ENCODE measurements around the gene SH3TC1. TPM values are rescaled to one million over a fixed set of nuclear protein-coding genes. Genes with fewer than 3 reads are reported as not detected.

SH3TC1 gene
- polyA plus RNA-seq, 2 of the 4 experiments (the other 2 are of a cell fraction) = 2.8 to 7.4 TPM

DNA sequence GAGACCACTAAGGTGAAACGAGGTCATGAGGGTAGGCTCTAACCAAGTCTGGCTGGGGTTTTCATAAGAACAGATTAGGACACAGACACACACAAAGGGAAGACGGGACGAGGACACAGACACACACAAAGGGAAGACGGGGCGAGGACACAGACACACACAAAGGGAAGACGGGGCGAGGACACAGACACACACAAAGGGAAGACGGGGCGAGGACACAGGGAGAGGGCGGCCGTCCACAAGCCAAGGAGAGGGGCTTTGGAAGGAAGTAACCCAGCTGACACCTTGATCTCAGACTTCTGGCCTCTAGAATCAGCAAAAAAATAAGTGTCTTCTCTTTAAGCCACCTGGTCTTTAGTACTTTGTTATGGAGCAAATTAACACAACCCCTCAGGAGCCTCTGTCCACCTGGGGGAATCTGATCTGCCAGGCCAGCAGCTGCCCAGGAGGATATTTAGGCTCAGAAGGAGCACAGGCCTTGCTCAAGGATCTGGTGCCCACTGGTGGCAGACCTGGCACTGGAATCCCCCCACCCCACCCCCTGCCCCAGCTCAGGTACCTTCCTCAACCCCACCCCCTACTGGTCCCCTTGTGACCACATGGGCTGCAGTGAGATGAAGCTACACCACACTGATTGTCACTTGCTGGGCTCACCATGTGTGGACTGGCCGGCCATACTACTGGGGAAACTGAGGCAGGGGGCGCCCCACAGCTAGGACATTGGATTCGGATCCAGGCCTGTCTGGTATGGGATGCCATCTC lies 43.2 kb upstream of the SH3TC1 start:
- no peak for FAIRE-seq
- Histone ChIP-seq H3K4me2 (no peak overlapping the region), H3K27ac (no peak overlapping the region), H3K4me1 (peaks cover 3% of the 10 kb centered on the region; the same call in 1 of the 3 replicates), H3K9me3 (no peaks in the 10 kb centered on the region), H3K4me3 (no peak overlapping the region)
- POLR2A ChIA-PET = no interaction called here
- TF ChIP-seq, protein P1, sequence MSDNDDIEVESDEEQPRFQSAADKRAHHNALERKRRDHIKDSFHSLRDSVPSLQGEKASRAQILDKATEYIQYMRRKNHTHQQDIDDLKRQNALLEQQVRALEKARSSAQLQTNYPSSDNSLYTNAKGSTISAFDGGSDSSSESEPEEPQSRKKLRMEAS (IDR thresholded peaks at IDR 0.05) = no peak
- no peak for TF ChIP-seq ESRRA (IDR thresholded peaks at IDR 0.05; ENCODE audit: borderline replicate concordance, low read length)
- no peak for TF ChIP-seq NR3C1 (IDR thresholded peaks at IDR 0.05)
- TF ChIP-seq, protein P2, sequence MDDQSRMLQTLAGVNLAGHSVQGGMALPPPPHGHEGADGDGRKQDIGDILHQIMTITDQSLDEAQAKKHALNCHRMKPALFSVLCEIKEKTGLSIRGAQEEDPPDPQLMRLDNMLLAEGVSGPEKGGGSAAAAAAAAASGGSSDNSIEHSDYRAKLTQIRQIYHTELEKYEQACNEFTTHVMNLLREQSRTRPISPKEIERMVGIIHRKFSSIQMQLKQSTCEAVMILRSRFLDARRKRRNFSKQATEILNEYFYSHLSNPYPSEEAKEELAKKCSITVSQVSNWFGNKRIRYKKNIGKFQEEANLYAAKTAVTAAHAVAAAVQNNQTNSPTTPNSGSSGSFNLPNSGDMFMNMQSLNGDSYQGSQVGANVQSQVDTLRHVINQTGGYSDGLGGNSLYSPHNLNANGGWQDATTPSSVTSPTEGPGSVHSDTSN (IDR thresholded peaks at IDR 0.05) = no peak
- no peak for TF ChIP-seq RARB (CRISPR knock-in tag; IDR thresholded peaks at IDR 0.05)
- TF ChIP-seq PHF8 (IDR thresholded peaks at IDR 0.05; ENCODE audit: borderline replicate concordance, low read depth) = no peak
- TF ChIP-seq, protein P3, sequence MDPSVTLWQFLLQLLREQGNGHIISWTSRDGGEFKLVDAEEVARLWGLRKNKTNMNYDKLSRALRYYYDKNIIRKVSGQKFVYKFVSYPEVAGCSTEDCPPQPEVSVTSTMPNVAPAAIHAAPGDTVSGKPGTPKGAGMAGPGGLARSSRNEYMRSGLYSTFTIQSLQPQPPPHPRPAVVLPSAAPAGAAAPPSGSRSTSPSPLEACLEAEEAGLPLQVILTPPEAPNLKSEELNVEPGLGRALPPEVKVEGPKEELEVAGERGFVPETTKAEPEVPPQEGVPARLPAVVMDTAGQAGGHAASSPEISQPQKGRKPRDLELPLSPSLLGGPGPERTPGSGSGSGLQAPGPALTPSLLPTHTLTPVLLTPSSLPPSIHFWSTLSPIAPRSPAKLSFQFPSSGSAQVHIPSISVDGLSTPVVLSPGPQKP (IDR thresholded peaks at IDR 0.05; ENCODE audit: low read depth, low read length) = no peak
- no peak for DNase-seq (ENCODE audit: low read depth in 1 of 2, low spot score in 1 of 2)
- 92% methylated on average over 11 of the region's 14 CpGs for WGBS (ENCODE audit: missing lambda C conversion rate)
- CTCF ChIA-PET = interaction anchor here (1.4 to 1.9 kb wide), 2 partner anchors 8 to 21 kb away, joined by 3 to 5 read pairs; no protein-coding TSS in a partner anchor
- no peak for ATAC-seq

DNA sequence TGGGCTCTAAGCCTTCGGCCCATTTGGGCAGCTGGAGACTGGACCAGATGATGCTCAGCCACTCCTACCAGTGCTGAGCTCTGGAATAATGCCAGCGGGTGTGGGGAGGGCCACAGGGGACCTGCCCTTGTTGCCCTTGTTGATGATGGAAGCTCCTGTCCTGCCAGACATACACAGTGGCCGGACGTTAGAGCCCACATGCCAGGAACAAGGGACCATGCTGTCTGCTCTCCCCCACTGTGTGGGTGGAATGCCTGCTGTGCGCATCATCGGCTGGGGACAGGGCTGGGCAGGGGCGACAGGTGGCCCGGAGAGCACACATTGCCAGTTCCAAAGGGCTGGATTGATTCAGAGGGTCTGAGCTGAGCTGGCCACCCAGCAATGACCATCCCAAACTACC lies 42.5 kb upstream of the SH3TC1 start:
- H3K9me3 ChIP-seq = no peaks in the 10 kb centered on the region
- H3K4me2 ChIP-seq = no peak overlapping the region
- DNase-seq (ENCODE audit: low read depth in 1 of 2, low spot score in 1 of 2) (no peak), ATAC-seq (no peak), FAIRE-seq (no peak)
- ChIA-PET POLR2A (no interaction called here), CTCF (interaction anchor here (1.4 to 1.9 kb wide), 2 partner anchors 9 to 20 kb away, joined by 3 to 5 read pairs; no protein-coding TSS in a partner anchor)
- H3K27ac ChIP-seq = no peak overlapping the region
- TF ChIP-seq CBX8 (IDR thresholded peaks at IDR 0.05) (no peak), TFCP2L1 (CRISPR knock-in tag; IDR thresholded peaks at IDR 0.05) (no peak), MYC (IDR thresholded peaks at IDR 0.05; ENCODE audit: borderline replicate concordance, low read length) (no peak), KDM5A (IDR thresholded peaks at IDR 0.05) (no peak), HEYL (CRISPR knock-in tag; IDR thresholded peaks at IDR 0.05) (no peak), NFE2L2 (conservative IDR thresholded peaks at IDR 0.05; ENCODE audit: low read length) (no peak), ZC3H11A (IDR thresholded peaks at IDR 0.05) (no peak), CEBPB (IDR thresholded peaks at IDR 0.05) (no peak), GATA3 (IDR thresholded peaks at IDR 0.05; ENCODE audit: borderline replicate concordance) (no peak), RNF2 (IDR thresholded peaks at IDR 0.05; ENCODE audit: borderline replicate concordance, low read depth) (no peak), POLR2AphosphoS2 (conservative IDR thresholded peaks at IDR 0.05; ENCODE audit: low read length) (no peak), ZFP36 (IDR thresholded peaks at IDR 0.05; ENCODE audit: borderline replicate concordance, partially characterized antibody) (no peak), MAFK (IDR thresholded peaks at IDR 0.05; ENCODE audit: partially characterized antibody) (no peak), EHF (CRISPR knock-in tag; IDR thresholded peaks at IDR 0.05) (no peak), SMC3 (IDR thresholded peaks at IDR 0.05) (no peak)
- TF ChIP-seq, protein P4, sequence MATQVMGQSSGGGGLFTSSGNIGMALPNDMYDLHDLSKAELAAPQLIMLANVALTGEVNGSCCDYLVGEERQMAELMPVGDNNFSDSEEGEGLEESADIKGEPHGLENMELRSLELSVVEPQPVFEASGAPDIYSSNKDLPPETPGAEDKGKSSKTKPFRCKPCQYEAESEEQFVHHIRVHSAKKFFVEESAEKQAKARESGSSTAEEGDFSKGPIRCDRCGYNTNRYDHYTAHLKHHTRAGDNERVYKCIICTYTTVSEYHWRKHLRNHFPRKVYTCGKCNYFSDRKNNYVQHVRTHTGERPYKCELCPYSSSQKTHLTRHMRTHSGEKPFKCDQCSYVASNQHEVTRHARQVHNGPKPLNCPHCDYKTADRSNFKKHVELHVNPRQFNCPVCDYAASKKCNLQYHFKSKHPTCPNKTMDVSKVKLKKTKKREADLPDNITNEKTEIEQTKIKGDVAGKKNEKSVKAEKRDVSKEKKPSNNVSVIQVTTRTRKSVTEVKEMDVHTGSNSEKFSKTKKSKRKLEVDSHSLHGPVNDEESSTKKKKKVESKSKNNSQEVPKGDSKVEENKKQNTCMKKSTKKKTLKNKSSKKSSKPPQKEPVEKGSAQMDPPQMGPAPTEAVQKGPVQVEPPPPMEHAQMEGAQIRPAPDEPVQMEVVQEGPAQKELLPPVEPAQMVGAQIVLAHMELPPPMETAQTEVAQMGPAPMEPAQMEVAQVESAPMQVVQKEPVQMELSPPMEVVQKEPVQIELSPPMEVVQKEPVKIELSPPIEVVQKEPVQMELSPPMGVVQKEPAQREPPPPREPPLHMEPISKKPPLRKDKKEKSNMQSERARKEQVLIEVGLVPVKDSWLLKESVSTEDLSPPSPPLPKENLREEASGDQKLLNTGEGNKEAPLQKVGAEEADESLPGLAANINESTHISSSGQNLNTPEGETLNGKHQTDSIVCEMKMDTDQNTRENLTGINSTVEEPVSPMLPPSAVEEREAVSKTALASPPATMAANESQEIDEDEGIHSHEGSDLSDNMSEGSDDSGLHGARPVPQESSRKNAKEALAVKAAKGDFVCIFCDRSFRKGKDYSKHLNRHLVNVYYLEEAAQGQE (IDR thresholded peaks at IDR 0.05) = no peak
- TF ChIP-seq, protein P5, sequence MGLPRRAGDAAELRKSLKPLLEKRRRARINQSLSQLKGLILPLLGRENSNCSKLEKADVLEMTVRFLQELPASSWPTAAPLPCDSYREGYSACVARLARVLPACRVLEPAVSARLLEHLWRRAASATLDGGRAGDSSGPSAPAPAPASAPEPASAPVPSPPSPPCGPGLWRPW (IDR thresholded peaks at IDR 0.05) = no peak
- H3K4me3 ChIP-seq = no peak overlapping the region
- peaks cover 3% of the 10 kb centered on the region; the same call in 1 of the 3 replicates for H3K4me1 ChIP-seq
- WGBS (ENCODE audit: missing lambda C conversion rate) = no CpG with 5 or more reads among the region's 8 CpGs
